CD4-positive, alpha-beta T cell treated with Interleukin-21 for 1 hour (primary cell): ENCODE data around the gene CORO2B.
"Not testable (repeated sequence)": the region's sequence is repeated elsewhere in the genome, so short reads cannot be mapped to it uniquely, and the experiment has no call there.

Experiments
- DNase-seq: peaks from one replicate; pipeline ENCODE4 v3.0.0-alpha.2; 2020

CORO2B gene

DNA sequence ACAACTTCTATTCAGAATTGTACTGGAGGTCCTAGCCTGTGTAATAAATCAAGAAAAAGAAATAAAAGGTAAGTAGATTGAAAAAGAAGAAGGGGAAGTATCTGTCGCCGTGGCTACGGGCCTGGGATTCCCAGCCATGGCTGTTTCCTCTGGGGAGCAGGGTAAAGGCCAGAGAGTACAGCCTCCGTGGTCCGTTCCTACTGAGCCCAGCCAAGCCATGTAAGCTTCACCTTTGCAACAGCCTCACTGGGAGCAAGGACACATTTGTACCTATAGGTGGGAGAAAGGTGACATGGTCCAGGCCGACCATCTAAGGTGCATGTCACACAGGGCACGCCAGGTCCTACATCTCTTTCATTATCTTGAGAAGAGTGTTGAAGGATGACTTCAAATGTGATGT is 170.6 kb downstream of the CORO2B start:
- DNase-seq, result no peak

DNA sequence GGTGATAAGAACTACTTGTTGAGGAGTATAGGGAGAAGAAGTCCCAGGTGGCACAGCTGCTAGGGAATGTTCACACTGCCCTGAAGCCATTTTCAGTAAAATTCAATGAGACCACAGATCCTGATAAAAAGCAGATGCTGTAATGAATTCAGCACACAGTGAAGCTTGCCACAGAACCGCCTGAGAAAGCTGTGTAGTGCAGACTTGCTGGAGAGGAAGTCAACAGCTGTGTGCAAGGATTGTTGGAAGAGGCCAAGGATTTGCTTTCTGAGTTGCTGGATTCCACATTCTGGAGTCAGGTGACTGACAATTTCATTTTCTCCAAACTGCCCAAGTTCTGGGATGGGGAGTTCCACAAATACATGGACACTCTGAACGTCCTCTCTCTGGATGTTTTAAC is 171.0 kb downstream of the CORO2B start:
- DNase-seq, result no peak

DNA sequence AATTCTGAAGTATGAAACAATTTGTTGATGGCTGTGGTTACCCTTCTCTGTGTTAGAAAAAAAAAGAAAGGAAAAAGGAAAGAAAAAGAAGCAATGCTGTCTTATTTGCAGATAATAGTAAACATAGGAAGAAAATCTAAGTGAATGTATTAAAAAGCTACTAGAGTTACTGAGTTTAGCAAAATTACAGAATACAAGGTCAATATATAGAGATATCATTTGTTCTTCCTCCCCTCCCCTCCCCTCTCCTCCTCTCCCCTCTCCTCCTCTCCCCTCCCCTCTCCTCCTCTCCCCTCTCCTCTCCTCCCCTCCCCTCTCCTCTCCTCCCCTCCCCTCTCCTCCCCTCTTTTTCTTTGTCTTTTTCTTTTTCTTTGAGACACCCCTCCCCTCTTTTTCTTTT is 172.8 kb downstream of the CORO2B start:
- DNase-seq, result no peak

DNA sequence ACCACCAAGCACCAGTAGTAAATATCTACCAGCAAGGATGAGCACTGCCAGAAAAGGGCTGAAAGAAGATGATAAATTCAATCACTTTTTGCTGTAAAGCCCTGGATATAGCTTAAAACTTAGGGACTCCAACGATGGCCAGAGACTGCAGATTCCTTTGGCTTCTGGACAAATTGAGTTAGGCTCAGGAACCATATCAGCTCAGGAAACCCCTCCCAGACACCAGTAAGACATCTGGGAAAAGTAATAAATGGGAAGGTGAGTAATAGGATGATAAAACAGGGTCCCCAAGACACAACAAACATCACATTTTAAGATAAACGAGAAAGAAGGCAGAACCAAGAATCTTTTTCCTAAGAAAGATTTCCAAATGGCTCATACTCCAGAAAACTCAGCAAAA is 176.9 kb downstream of the CORO2B start:
- DNase-seq, result no peak

DNA sequence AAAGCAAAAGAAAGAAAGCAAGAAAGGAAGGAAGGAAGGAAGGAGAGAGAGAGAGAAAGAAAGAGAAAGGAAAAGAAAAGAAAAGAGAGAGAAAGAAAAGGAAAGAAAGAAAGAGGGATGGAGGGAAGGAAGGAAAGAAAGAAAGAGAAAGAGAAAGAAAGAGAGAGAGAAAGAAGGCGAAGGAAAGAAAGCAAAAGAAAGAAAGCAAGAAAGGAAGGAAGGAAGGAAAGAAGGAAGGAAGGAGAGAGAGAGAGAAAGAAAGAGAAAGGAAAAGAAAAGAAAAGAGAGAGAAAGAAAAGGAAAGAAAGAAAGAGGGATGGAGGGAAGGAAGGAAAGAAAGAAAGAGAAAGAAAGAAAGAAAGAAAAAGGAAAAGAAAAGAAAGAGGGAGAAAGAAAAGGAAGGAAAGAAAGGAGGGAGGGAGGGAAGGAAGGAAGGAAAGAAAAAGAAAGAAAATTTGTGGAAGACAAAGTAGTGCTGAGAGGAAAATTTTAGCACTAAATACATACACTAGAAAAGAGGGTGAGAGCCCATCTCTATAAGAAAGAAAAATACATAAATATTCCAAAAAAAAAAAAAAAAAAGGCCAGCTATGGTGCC is 181.3 kb downstream of the CORO2B start:
- not testable (repeated sequence) for DNase-seq

DNA sequence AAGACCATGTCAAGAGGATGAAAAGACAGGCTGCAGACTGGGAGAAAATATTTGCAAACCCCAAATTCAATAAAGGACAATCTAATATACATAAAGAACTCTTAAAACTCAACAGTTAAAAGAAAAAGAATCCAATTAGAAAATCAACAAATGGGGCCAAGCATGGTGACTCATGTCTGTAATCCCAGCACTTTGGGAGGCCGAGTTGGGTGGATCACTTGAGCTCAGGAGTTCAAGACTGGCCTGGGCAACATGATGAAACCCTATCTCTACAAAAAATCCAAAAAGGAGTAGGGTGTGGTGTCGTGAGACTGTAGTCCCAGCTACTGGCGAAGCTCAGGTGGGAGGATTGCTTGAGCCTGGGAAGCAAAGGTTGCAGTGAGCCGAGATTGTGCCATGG is 184.3 kb downstream of the CORO2B start:
- no peak for DNase-seq

DNA sequence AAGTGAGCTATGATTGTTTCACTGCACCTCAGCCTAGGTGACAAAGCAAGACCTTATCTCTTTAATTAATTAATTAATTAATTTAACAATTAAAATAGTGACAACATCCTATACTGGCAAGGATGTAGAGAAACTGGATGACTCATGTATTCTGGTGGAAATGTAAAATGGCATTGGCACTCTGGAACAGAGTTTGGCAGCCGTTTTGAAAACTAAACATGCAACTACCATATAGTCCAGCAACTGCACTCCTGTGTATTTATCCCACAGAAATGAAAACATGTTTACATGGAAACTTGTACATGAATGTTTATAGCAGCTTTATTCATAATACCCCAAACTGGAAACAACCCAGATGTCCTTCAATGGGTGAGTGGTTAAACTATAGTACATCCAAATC is 185.3 kb downstream of the CORO2B start:
- DNase-seq, result no peak

DNA sequence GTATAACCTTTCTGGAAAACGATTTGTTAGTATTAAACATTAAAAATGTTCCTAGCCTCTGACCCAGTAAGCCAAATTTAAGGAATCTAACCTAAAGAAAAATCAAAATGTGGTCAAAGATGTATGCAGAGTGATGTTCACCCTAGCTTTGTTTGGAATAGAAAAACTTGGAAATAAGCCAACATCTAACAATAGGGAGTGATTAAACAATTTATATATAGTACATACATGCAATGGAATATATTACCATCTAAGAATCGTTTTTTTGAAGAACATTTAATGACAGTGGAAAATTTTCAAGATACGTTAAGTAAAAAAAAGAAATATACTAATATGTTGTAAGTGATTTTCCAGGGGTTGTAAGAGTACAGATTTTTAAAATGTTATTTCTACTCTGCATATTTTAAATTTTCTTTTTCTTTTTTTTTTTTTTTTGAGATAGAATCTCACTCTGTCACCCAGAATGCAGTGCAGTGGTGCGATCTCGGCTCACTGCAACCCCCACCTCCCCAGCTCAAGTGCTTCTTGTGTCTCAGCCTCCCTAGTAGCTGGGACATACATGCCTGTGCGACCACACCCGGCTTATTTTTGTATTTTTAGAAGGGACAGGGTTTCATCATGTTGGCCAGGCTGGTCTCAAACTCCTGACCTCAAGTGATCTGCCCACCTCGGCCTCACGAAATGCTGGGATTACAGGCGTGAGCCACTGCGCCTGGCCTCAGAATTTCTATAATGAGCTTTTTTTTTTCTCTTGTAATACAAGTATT is 187.0 kb downstream of the CORO2B start:
- DNase-seq, result no peak

DNA sequence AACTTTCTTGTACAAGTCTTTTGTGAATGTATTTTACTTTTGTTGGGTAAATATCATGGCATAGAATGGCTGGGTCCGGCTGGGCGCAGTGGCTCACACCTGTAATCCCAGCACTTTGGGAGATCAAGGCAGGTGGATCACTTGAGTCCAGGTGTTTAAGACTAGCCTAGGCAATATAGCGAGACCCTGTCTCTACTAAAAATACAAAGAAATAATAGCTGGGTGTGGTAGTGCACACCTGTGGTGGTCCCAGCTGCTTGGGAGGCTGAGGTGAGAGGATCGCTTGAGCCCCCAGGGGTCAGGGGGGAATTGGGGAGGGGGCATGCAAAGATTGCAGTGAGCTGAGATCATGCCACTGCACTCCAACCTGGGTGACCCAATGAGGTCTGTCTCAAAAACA is 189.0 kb downstream of the CORO2B start:
- no peak for DNase-seq

DNA sequence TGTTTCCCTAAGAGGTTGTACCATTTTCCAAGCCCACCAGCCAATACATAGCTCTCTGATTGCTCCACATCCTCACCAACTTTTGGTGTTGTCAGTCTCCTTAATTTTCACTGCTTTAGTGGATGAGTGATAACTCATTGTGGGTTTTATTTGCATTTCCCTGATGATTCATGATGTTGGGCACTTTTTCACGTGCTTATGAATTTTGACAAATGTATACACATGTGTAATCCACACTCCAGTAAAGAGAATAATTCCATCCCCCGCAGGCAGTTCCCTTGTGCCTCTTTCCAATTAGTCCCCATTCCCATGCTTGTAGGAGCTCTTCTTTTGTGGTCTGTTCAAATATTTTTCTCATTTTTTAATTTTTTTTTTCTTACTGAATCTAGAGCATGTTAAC is 189.5 kb downstream of the CORO2B start:
- no peak for DNase-seq

DNA sequence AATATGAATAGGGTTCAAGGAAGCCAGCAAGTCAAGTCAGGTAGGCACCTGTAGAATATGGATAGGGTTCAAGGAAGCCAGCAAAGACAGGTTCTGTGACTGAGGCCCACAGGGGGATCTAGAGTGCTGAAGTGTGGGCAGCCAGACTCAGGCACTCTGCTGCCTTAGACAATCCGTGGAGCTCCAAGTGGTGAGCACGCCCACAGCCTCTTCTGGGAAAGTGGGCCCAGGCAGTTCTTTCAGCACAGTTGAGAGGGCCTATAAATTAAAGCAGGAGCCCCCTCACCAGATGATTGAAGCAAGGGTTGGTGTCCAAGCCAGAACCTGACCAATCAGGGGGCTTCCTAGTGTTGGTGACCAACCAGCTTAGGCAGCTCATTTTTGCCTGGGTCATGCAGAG is 190.9 kb downstream of the CORO2B start:
- DNase-seq, result no peak

DNA sequence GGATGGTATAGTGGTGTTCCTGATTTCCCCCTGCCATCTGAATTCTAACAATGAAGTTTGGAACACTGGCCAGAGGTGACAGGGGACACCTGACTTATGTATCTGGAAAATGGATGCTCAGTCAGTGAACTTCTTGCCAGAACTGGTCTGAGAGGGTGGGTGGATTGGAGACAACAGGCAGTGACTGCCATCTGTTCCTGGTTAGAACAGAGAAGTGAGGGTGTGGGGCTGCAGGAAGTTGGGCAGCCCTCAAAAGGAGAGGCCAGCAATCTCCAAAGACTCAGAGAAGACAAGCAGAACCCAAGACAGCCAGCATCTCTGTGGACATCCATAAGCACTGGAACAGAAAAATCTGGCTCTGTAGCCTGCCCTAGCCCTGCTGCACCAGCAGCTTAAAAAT is 191.4 kb downstream of the CORO2B start:
- no peak for DNase-seq

DNA sequence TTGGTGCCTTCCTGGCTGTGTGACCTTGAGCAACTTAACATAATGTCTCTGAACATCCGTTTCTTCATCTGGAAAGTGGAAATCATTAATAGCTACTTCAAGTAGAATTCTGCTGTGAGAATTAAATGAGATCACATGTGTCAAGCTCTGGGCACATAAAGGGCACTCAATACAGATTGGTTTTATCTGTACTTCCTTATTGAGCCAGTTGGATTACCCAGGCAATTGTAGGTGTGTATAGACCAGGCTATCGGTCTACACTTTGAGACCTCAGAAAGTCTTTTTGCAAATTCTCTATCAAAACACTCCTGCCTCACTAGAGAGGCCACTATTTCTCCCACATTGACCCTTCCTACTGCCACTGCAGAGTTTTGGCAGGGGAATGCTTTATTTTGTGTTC is 194.2 kb downstream of the CORO2B start:
- no peak for DNase-seq

DNA sequence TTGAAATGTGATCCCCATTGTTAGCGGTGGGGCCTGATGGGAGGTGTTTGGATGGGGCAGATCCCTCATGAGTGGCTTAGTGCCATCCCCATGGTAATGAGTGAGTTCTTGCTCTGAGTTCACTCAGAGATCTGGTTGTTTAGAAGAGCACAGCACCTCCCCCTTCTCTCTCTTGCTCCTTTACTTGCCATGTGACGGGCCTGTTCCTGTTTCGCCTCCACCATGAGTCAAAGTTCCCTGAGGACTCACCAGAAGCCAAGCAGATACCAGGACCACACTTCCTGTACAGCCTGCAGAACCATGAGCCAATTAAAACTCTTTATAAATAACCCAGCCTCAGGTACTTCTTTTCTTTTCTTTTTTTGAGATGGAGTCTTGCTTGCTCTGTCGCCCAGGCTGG is 195.3 kb downstream of the CORO2B start:
- no peak for DNase-seq

DNA sequence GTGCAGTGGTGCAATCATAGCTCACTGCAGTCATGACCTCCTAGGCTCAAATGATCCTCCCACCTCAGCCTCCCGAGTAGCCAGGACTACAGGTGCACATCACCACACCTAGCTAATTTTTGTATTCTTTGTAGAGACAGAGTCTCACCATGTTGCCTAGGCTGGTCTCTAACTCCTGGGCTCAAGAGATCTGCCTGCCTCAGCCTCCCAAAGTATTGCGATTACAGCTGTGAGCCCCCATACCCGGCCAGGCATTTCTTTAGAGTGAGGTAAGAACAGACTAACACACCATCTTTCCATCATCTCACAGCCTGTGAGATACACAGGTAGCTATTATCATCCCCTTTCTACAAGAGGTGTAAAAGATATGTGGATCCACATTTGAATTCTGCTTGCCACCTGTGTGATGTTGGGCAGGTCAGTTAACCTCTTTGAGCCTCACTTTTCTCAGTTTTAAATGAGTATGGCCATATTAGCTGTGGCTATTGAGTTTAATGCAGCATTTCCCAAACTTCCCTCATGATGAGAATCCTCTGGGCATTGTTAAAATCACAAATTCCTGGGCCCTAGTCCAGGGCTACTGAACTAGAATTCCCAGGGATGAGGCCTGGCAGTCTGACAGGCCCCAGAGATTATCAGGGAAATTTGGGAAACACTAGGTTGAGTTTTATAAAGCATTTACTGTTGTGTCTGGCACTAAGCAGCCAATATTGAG is 195.9 kb downstream of the CORO2B start:
- DNase-seq, result no peak

DNA sequence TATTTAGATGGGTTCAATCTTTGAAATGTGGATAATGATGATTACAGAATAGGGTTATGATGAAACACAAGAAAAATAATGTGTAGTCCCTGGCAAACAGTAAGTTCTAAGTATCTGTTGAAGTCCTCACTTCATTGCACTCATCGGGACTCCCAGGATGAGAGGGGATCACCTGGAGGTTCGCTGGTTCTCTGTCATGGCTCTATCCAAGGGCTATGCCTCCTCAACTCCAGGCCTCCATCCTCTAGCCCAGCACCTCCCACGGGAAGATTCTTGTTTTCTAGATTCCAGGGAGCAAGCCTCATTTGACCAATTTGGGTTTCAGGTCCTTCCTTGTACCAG is 196.4 kb downstream of the CORO2B start:
- DNase-seq, result no peak

DNA sequence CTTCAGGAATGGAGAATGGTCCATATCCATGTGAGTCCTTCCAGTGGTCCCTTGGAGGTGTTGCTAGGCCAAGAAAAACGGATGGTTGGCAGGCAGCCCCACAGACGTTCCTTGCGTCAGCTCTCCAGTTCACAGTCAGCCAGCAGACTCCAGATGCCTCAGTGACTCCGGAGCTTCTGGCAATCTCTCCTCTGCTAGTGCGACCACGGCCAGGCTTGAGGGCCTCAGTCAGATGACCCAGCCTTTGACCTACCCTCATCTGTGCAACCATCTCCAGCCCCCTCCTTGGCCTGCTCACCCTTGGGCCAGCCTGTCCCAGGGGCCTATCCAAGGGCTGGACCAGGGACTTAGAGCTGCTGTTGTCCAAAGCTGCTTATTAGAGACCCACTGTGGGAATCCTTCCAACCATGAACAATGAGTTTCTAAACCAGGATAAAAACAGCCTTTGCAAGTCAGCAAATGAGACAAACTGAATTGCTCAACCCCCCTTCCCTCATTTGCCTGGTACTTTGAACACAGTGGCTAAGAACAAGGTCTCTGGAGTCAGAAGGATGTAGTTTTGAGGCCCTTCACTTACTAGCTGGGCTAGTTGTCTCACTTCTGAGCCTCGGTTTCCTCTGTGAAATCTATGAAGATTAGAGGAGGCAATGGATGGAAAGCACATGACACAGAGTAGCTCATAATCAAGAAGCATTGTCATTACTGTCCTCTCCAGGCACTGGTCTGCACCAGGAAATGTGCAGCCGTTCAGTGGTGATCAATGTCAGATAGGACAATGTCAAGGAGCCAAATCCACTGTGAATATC is 197.1 kb downstream of the CORO2B start:
- DNase-seq, result no peak

DNA sequence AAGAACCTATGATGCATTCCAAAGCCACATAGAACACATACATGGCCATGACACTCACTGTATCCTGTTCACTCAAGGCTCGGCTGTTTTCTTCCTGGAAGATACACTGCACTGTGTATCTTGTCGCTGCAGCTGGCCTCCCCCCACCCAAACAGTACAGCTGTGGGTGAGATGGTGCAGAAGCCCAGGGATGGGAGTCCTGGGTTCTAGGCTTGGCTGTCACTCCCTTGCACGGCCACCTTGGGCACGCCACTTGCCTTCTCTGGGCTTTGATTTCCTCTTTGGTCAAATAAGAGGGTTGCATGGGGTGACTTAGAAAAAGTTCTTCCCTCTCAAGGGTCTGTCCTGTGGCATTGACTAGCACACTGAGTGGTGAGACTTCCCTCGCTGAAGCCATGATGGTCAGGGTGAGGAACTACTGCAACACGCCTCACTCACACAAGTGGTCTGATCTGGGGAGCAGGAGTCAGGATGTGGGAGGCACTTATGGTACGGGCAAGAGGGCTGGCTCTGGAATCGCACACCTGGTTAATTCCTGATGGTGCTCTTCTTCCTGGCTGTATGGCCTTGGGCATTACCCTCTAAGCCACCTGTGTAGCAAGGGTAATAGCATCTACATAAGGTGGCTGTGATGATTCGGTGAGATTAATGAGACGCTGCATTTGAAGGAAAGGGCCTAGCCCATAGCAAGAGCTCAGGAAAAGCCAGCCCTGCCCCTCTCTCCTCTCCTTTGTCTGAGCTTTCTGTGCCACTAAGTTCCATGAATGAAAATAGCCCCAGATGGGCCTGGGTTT is 197.9 kb downstream of the CORO2B start:
- DNase-seq, result no peak
